ENCODE results near the gene TRAF2. TPM values are rescaled to one million over a fixed set of nuclear protein-coding genes. Genes with fewer than 3 reads are reported as not detected.
A peak's percentile ranks its signal among the peaks of the same experiment; 100 is the strongest.

The TRAF2 gene
- total and polyA plus RNA-seq, 2 of the 13 experiments (the other 11 are each of a cell fraction or from before 2014, with no cell fraction given), result 12.4 to 13.6 TPM

- TF ChIP-seq, protein P1, sequence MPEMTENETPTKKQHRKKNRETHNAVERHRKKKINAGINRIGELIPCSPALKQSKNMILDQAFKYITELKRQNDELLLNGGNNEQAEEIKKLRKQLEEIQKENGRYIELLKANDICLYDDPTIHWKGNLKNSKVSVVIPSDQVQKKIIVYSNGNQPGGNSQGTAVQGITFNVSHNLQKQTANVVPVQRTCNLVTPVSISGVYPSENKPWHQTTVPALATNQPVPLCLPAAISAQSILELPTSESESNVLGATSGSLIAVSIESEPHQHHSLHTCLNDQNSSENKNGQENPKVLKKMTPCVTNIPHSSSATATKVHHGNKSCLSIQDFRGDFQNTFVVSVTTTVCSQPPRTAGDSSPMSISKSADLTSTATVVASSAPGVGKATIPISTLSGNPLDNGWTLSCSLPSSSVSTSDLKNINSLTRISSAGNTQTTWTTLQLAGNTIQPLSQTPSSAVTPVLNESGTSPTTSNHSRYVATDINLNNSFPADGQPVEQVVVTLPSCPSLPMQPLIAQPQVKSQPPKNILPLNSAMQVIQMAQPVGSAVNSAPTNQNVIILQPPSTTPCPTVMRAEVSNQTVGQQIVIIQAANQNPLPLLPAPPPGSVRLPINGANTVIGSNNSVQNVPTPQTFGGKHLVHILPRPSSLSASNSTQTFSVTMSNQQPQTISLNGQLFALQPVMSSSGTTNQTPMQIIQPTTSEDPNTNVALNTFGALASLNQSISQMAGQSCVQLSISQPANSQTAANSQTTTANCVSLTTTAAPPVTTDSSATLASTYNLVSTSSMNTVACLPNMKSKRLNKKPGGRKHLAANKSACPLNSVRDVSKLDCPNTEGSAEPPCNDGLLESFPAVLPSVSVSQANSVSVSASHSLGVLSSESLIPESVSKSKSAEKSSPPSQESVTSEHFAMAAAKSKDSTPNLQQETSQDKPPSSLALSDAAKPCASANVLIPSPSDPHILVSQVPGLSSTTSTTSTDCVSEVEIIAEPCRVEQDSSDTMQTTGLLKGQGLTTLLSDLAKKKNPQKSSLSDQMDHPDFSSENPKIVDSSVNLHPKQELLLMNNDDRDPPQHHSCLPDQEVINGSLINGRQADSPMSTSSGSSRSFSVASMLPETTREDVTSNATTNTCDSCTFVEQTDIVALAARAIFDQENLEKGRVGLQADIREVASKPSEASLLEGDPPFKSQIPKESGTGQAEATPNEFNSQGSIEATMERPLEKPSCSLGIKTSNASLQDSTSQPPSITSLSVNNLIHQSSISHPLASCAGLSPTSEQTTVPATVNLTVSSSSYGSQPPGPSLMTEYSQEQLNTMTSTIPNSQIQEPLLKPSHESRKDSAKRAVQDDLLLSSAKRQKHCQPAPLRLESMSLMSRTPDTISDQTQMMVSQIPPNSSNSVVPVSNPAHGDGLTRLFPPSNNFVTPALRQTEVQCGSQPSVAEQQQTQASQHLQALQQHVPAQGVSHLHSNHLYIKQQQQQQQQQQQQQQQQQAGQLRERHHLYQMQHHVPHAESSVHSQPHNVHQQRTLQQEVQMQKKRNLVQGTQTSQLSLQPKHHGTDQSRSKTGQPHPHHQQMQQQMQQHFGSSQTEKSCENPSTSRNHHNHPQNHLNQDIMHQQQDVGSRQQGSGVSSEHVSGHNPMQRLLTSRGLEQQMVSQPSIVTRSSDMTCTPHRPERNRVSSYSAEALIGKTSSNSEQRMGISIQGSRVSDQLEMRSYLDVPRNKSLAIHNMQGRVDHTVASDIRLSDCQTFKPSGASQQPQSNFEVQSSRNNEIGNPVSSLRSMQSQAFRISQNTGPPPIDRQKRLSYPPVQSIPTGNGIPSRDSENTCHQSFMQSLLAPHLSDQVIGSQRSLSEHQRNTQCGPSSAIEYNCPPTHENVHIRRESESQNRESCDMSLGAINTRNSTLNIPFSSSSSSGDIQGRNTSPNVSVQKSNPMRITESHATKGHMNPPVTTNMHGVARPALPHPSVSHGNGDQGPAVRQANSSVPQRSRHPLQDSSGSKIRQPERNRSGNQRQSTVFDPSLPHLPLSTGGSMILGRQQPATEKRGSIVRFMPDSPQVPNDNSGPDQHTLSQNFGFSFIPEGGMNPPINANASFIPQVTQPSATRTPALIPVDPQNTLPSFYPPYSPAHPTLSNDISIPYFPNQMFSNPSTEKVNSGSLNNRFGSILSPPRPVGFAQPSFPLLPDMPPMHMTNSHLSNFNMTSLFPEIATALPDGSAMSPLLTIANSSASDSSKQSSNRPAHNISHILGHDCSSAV (CRISPR knock-in tag; IDR thresholded peaks at IDR 0.05; ENCODE audit: borderline replicate concordance), result no peak
- TF ChIP-seq, protein P2, sequence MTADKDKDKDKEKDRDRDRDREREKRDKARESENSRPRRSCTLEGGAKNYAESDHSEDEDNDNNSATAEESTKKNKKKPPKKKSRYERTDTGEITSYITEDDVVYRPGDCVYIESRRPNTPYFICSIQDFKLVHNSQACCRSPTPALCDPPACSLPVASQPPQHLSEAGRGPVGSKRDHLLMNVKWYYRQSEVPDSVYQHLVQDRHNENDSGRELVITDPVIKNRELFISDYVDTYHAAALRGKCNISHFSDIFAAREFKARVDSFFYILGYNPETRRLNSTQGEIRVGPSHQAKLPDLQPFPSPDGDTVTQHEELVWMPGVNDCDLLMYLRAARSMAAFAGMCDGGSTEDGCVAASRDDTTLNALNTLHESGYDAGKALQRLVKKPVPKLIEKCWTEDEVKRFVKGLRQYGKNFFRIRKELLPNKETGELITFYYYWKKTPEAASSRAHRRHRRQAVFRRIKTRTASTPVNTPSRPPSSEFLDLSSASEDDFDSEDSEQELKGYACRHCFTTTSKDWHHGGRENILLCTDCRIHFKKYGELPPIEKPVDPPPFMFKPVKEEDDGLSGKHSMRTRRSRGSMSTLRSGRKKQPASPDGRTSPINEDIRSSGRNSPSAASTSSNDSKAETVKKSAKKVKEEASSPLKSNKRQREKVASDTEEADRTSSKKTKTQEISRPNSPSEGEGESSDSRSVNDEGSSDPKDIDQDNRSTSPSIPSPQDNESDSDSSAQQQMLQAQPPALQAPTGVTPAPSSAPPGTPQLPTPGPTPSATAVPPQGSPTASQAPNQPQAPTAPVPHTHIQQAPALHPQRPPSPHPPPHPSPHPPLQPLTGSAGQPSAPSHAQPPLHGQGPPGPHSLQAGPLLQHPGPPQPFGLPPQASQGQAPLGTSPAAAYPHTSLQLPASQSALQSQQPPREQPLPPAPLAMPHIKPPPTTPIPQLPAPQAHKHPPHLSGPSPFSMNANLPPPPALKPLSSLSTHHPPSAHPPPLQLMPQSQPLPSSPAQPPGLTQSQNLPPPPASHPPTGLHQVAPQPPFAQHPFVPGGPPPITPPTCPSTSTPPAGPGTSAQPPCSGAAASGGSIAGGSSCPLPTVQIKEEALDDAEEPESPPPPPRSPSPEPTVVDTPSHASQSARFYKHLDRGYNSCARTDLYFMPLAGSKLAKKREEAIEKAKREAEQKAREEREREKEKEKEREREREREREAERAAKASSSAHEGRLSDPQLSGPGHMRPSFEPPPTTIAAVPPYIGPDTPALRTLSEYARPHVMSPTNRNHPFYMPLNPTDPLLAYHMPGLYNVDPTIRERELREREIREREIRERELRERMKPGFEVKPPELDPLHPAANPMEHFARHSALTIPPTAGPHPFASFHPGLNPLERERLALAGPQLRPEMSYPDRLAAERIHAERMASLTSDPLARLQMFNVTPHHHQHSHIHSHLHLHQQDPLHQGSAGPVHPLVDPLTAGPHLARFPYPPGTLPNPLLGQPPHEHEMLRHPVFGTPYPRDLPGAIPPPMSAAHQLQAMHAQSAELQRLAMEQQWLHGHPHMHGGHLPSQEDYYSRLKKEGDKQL (CRISPR knock-in tag; IDR thresholded peaks at IDR 0.05; ENCODE audit: low read depth), result no peak
- TF ChIP-seq MAFF (IDR thresholded peaks at IDR 0.05; ENCODE audit: low read depth, low read length), result no peak
- no peak for TF ChIP-seq SETDB1 (CRISPR knock-in tag; IDR thresholded peaks at IDR 0.05; ENCODE audit: borderline replicate concordance)
- no peak for TF ChIP-seq SCMH1 (CRISPR knock-in tag; IDR thresholded peaks at IDR 0.05; ENCODE audit: borderline replicate concordance)
- no peak for TF ChIP-seq ZNF598 (CRISPR knock-in tag; IDR thresholded peaks at IDR 0.05; ENCODE audit: borderline replicate concordance)
- no peak; the same call in 1 of the 2 replicates for TF ChIP-seq ATF7-NPFF (CRISPR knock-in tag; IDR thresholded peaks at IDR 0.05; ENCODE audit: low read depth)
- peak; percentile 83 for TF ChIP-seq MYC (CRISPR knock-in tag; IDR thresholded peaks at IDR 0.05; ENCODE audit: borderline replicate concordance)
- peak; percentile 72; the same call in 1 of the 2 replicates for TF ChIP-seq ZNF816 (CRISPR knock-in tag; IDR thresholded peaks at IDR 0.05; ENCODE audit: borderline replicate concordance)
- TF ChIP-seq, protein P3, sequence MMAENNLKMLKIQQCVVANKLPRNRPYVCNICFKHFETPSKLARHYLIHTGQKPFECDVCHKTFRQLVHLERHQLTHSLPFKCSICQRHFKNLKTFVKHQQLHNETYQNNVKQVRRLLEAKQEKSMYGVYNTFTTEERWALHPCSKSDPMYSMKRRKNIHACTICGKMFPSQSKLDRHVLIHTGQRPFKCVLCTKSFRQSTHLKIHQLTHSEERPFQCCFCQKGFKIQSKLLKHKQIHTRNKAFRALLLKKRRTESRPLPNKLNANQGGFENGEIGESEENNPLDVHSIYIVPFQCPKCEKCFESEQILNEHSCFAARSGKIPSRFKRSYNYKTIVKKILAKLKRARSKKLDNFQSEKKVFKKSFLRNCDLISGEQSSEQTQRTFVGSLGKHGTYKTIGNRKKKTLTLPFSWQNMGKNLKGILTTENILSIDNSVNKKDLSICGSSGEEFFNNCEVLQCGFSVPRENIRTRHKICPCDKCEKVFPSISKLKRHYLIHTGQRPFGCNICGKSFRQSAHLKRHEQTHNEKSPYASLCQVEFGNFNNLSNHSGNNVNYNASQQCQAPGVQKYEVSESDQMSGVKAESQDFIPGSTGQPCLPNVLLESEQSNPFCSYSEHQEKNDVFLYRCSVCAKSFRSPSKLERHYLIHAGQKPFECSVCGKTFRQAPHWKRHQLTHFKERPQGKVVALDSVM (CRISPR knock-in tag; IDR thresholded peaks at IDR 0.05), result peak; percentile 59
- no peak for TF ChIP-seq ZNF510 (CRISPR knock-in tag; IDR thresholded peaks at IDR 0.05; ENCODE audit: low read depth)
Observed at GRCh38 chr9:136949817-136950655, 63.7 kb downstream of the TRAF2 start (continued).
